ENCODE measurements around the gene CLSTN2.

CLSTN2 gene

GRCh38 chr3:140500473-140500872 lies 565.5 kb downstream of the CLSTN2 start:
- TF ChIP-seq SIN3A (IDR thresholded peaks at IDR 0.05; ENCODE audit: borderline replicate concordance, insufficient read depth, low read length) = no peak
- no peak for TF ChIP-seq FOXP2 (optimal IDR thresholded peaks at IDR 0.05; ENCODE audit: borderline replicate concordance, extremely low read depth, extremely low read length, insufficient read depth)
- TF ChIP-seq REST (IDR thresholded peaks at IDR 0.05; ENCODE audit: insufficient read depth in 1 of 2, low read depth in 2 of 2, low read length in 2 of 2) = no peak
- TF ChIP-seq POLR2AphosphoS5 (IDR thresholded peaks at IDR 0.05; ENCODE audit: low read depth, low read length) = no peak
- TF ChIP-seq TAF1 (IDR thresholded peaks at IDR 0.05; ENCODE audit: borderline replicate concordance, insufficient read depth, low read length) = no peak

- TF ChIP-seq TAF1 (IDR thresholded peaks at IDR 0.05; ENCODE audit: borderline replicate concordance, insufficient read depth, low read length) (no peak), SIN3A (IDR thresholded peaks at IDR 0.05; ENCODE audit: borderline replicate concordance, insufficient read depth, low read length) (no peak), REST (IDR thresholded peaks at IDR 0.05; ENCODE audit: insufficient read depth in 1 of 2, low read depth in 2 of 2, low read length in 2 of 2) (no peak), FOXP2 (optimal IDR thresholded peaks at IDR 0.05; ENCODE audit: borderline replicate concordance, extremely low read depth, extremely low read length, insufficient read depth) (no peak), POLR2AphosphoS5 (IDR thresholded peaks at IDR 0.05; ENCODE audit: low read depth, low read length) (no peak)
Measured at GRCh38 chr3:140501061-140501769, 566.2 kb downstream of the CLSTN2 start.

GRCh38 chr3:140501770-140502364 lies 566.9 kb downstream of the CLSTN2 start:
- TF ChIP-seq FOXP2 (optimal IDR thresholded peaks at IDR 0.05; ENCODE audit: borderline replicate concordance, extremely low read depth, extremely low read length, insufficient read depth) = no peak
- no peak for TF ChIP-seq POLR2AphosphoS5 (IDR thresholded peaks at IDR 0.05; ENCODE audit: low read depth, low read length)
- no peak for TF ChIP-seq SIN3A (IDR thresholded peaks at IDR 0.05; ENCODE audit: borderline replicate concordance, insufficient read depth, low read length)
- TF ChIP-seq TAF1 (IDR thresholded peaks at IDR 0.05; ENCODE audit: borderline replicate concordance, insufficient read depth, low read length) = no peak
- TF ChIP-seq REST (IDR thresholded peaks at IDR 0.05; ENCODE audit: insufficient read depth in 1 of 2, low read depth in 2 of 2, low read length in 2 of 2) = no peak

- TF ChIP-seq SIN3A (IDR thresholded peaks at IDR 0.05; ENCODE audit: borderline replicate concordance, insufficient read depth, low read length) (no peak), FOXP2 (optimal IDR thresholded peaks at IDR 0.05; ENCODE audit: borderline replicate concordance, extremely low read depth, extremely low read length, insufficient read depth) (no peak), POLR2AphosphoS5 (IDR thresholded peaks at IDR 0.05; ENCODE audit: low read depth, low read length) (no peak), REST (IDR thresholded peaks at IDR 0.05; ENCODE audit: insufficient read depth in 1 of 2, low read depth in 2 of 2, low read length in 2 of 2) (no peak)
Measured at GRCh38 chr3:140505213-140505612, 570.2 kb downstream of the CLSTN2 start.
